Mesothelial cell of epicardium (in vitro differentiated cells): ENCODE results near the gene CBFA2T2. TPM values are rescaled to one million over a fixed set of nuclear protein-coding genes. Genes with fewer than 3 reads are reported as not detected.

Experiments
- DNase-seq, 2 experiments: peaks; one replicate each; pipeline ENCODE4 v3.0.0; 2021; ENCODE audit warnings: low spot score in 2 of 2; ENCODE audit not compliant: unreplicated experiment in 2 of 2
- H3K27ac Mint-ChIP-seq: 2 replicates; pipeline ENCODE4 v1.8.0; 2021; ENCODE audit warnings: mixed read lengths
- H3K27me3 Mint-ChIP-seq: 2 replicates; pipeline ENCODE4 v1.8.0; 2021; ENCODE audit warnings: low read depth, mixed read lengths
- H3K36me3 Mint-ChIP-seq: 2 replicates; pipeline ENCODE4 v1.8.0; 2021; ENCODE audit warnings: mixed read lengths
- H3K4me1 Mint-ChIP-seq: 2 replicates; pipeline ENCODE4 v1.8.0; 2021; ENCODE audit warnings: mixed read lengths
- H3K4me3 Mint-ChIP-seq: 2 replicates; pipeline ENCODE4 v1.8.0; 2021; ENCODE audit warnings: mild to moderate bottlenecking, moderate library complexity, mixed read lengths
- H3K9me3 Mint-ChIP-seq: 2 replicates; pipeline ENCODE4 v1.8.0; 2021; ENCODE audit warnings: mixed read lengths
- CTCF ChIP-seq: fragments of 200-600 bp; sonication (generic); IDR thresholded peaks from one replicate; pipeline ENCODE4 v1.5.0; 2021; ENCODE audit warnings: antibody characterized with exemption; ENCODE audit not compliant: unreplicated experiment
- total RNA-seq: library from RNA; stranded (reverse); gene quantifications from 3 replicates; pipeline ENCODE4 v1.2.1, GENCODE V29; 2021

Gene CBFA2T2
- total RNA-seq, 1 donor from 2014 or later: 47.2 TPM

GRCh38 chr20:33515569-33516216 is 25.8 kb downstream of the CBFA2T2 start:
- TF ChIP-seq CTCF: no peak
- DNase-seq: no peak
- Mint-ChIP-seq H3K36me3 (peaks cover 1% of the 10 kb centered on the region), H3K9me3 (peaks cover 2% of the 10 kb centered on the region), H3K27me3 (no peaks in the 10 kb centered on the region), H3K4me1 (peaks cover 11% of the 10 kb centered on the region), H3K27ac (peak overlapping the region; percentile 30), H3K4me3 (no peak overlapping the region)

GRCh38 chr20:33516882-33517281 is 27.0 kb downstream of the CBFA2T2 start:
- Mint-ChIP-seq H3K9me3 (no peaks in the 10 kb centered on the region), H3K4me3 (no peak overlapping the region), H3K4me1 (peaks cover 14% of the 10 kb centered on the region), H3K27me3 (no peaks in the 10 kb centered on the region), H3K36me3 (no peaks in the 10 kb centered on the region), H3K27ac (peak overlapping the region; percentile 71)
- no peak for DNase-seq
- no peak for TF ChIP-seq CTCF

GRCh38 chr20:33518071-33518470 is 28.2 kb downstream of the CBFA2T2 start:
- Mint-ChIP-seq H3K27me3 (no peaks in the 10 kb centered on the region), H3K4me1 (peaks cover 19% of the 10 kb centered on the region), H3K36me3 (no peaks in the 10 kb centered on the region), H3K9me3 (no peaks in the 10 kb centered on the region), H3K27ac (peak overlapping the region; percentile 87), H3K4me3 (no peak overlapping the region)
- TF ChIP-seq CTCF: no peak
- DNase-seq: no peak

GRCh38 chr20:33521461-33521860 is 31.6 kb downstream of the CBFA2T2 start:
- Mint-ChIP-seq H3K36me3 (peaks cover 4% of the 10 kb centered on the region), H3K27ac (no peak overlapping the region), H3K4me3 (no peak overlapping the region), H3K4me1 (peaks cover 27% of the 10 kb centered on the region), H3K27me3 (no peaks in the 10 kb centered on the region), H3K9me3 (no peaks in the 10 kb centered on the region)
- no peak for DNase-seq
- no peak for TF ChIP-seq CTCF

- peaks cover 4% of the 10 kb centered on the region for H3K36me3 Mint-ChIP-seq
- DNase-seq: no peak
- no peak for TF ChIP-seq CTCF
- H3K4me1 Mint-ChIP-seq: peaks cover 19% of the 10 kb centered on the region
- no peaks in the 10 kb centered on the region for H3K27me3 Mint-ChIP-seq
- no peaks in the 10 kb centered on the region for H3K9me3 Mint-ChIP-seq
- H3K4me3 Mint-ChIP-seq: no peak overlapping the region
- peak overlapping the region; percentile 62 for H3K27ac Mint-ChIP-seq
Observed at GRCh38 chr20:33522256-33522820, 32.4 kb downstream of the CBFA2T2 start.
